BJ (cell line): ENCODE measurements around the gene MRPL24. TPM values are rescaled to one million over a fixed set of nuclear protein-coding genes. Genes with fewer than 3 reads are reported as not detected.

Experiments
- CTCF ChIA-PET: fragments of 350-600 bp; formaldehyde crosslinking; extraction: SDS; loops from one replicate; lab custom pipeline; 2021; ENCODE audit warnings: antibody characterized with exemption, inconsistent platforms; lab: Yijun Ruan, JAX
- POLR2A ChIA-PET: fragments of 300-600 bp; sonication (Branson Sonifier 250); formaldehyde crosslinking; extraction: SDS; loops from one replicate; lab custom pipeline; 2021; ENCODE audit warnings: antibody characterized with exemption; lab: Charles Lee
- DNase-seq: peaks from one replicate; pipeline ENCODE4 v3.0.0-alpha.2; 2011; ENCODE audit warnings: low read depth
- H3K27me3 ChIP-seq: 2 replicates; pipeline ENCODE4 v1.6.0; 2011; ENCODE audit warnings: low read length; ENCODE audit not compliant: control insufficient read depth, insufficient read depth
- H3K36me3 ChIP-seq: 2 replicates; pipeline ENCODE4 v1.5.1; 2011; ENCODE audit warnings: low read length; ENCODE audit not compliant: control insufficient read depth, insufficient read depth
- H3K4me3 ChIP-seq: 2 replicates; pipeline ENCODE4 v1.5.1; 2011; ENCODE audit warnings: low read depth, mild to moderate bottlenecking, control low read depth, low read length
- CTCF ChIP-seq: IDR thresholded peaks from 2 replicates; pipeline ENCODE4 v1.5.1; 2011; ENCODE audit warnings: low read depth, mild to moderate bottlenecking, control low read depth, inconsistent platforms, low read length, moderate library complexity; ENCODE audit not compliant: insufficient read depth
- polyA plus RNA-seq: library from polyadenylated mRNA; depleted of rRNA; stranded (reverse); fragments of >200 nt; gene quantifications from 2 replicates; pipeline ENCODE4 v1.2.3, GENCODE V29; 2011

The MRPL24 gene
- polyA plus RNA-seq, 1 experiment = 120 TPM

GRCh38 chr1:156712626-156713025 is 28.3 kb downstream of the MRPL24 start:
- no peak for DNase-seq
- CTCF ChIA-PET = interaction anchor here (1.3 to 41.7 kb wide), 5 partner anchors 14 to 215 kb away, joined by 3 to 1556 read pairs (median 8); partner anchors contain the start of genes ISG20L2, METTL25B, NES and NTRK1
- Histone ChIP-seq H3K4me3 (no peak overlapping the region), H3K27me3 (no peaks in the 10 kb centered on the region), H3K36me3 (no peaks in the 10 kb centered on the region)
- POLR2A ChIA-PET = interaction anchor here (0.5 to 1.0 kb wide), 2 partner anchors 9 to 327 kb away, joined by 3 to 5 read pairs; no protein-coding TSS in a partner anchor
- TF ChIP-seq CTCF = no peak

GRCh38 chr1:156711011-156711817 is 29.7 kb downstream of the MRPL24 start:
- DNase-seq = no peak
- Histone ChIP-seq H3K27me3 (no peaks in the 10 kb centered on the region), H3K4me3 (no peak overlapping the region), H3K36me3 (no peaks in the 10 kb centered on the region)
- TF ChIP-seq CTCF = no peak
- CTCF ChIA-PET = interaction anchor here (0.7 to 41.7 kb wide), 8 partner anchors 16 to 217 kb away, joined by 3 to 1556 read pairs (median 6); partner anchors contain the start of genes ISG20L2, METTL25B, NES and NTRK1
- POLR2A ChIA-PET = interaction anchor here (0.6 kb wide), 1 partner anchor 1717 kb away, joined by 3 read pairs; no protein-coding TSS in a partner anchor

GRCh38 chr1:156709757-156710489 is 31.0 kb downstream of the MRPL24 start:
- ChIA-PET CTCF (interaction anchor here (0.6 to 41.7 kb wide), 5 partner anchors 17 to 84 kb away, joined by 3 to 1556 read pairs (median 3); partner anchors contain the start of genes ISG20L2, METTL25B, MRPL24 and NES), POLR2A (no interaction called here)
- Histone ChIP-seq H3K36me3 (no peaks in the 10 kb centered on the region), H3K4me3 (no peak overlapping the region), H3K27me3 (no peaks in the 10 kb centered on the region)
- TF ChIP-seq CTCF = no peak
- DNase-seq = no peak

GRCh38 chr1:156709031-156709430 is 31.9 kb downstream of the MRPL24 start:
- H3K4me3 ChIP-seq = no peak overlapping the region
- no peaks in the 10 kb centered on the region for H3K27me3 ChIP-seq
- no peak for TF ChIP-seq CTCF
- POLR2A ChIA-PET = interaction anchor here (0.6 to 1.2 kb wide), 3 partner anchors 64 to 194 kb away, joined by 3 to 6 read pairs (median 4); no protein-coding TSS in a partner anchor
- DNase-seq = no peak
- CTCF ChIA-PET = interaction anchor here (0.6 to 41.7 kb wide), 6 partner anchors 18 to 151 kb away, joined by 3 to 1556 read pairs (median 19); partner anchors contain the start of genes ISG20L2, METTL25B, MRPL24 and NES
- no peaks in the 10 kb centered on the region for H3K36me3 ChIP-seq
